Naive thymus-derived CD4-positive, alpha-beta T cell (primary cell): ENCODE measurements around the gene RAB39B. TPM values are rescaled to one million over a fixed set of nuclear protein-coding genes. Genes with fewer than 3 reads are reported as not detected.
"Not testable (repeated sequence)": the region's sequence is repeated elsewhere in the genome, so short reads cannot be mapped to it uniquely, and the experiment has no call there.

ENCODE experiments used
- ATAC-seq: fragments of 150-1000 bp; cut with Tn5 transposase; 2 replicates; pipeline ENCODE4 v1.10.0; 2021; ENCODE audit warnings: mild to moderate bottlenecking, moderate library complexity
- CTCF ChIA-PET: fragments of 350-600 bp; sonication (Branson Sonifier 250); formaldehyde crosslinking; loops from one replicate; lab custom pipeline; 2021; ENCODE audit warnings: antibody characterized with exemption; lab: Charles Lee
- POLR2A ChIA-PET: fragments of 350-600 bp; sonication (Branson Sonifier 250); formaldehyde crosslinking; loops from one replicate; lab custom pipeline; 2021; ENCODE audit warnings: antibody characterized with exemption, inconsistent platforms; lab: Charles Lee
- DNase-seq, 9 donors: peaks; one replicate each; pipeline versions ENCODE4 v3.0.0 to v3.0.0-alpha.2; 2020 to 2022; ENCODE audit warnings: mixed read lengths in 1 of 9
- H3K27ac ChIP-seq: one replicate; pipeline ENCODE4 v1.7.0; 2013; ENCODE audit warnings: mild to moderate bottlenecking, low read depth, low read length, moderate library complexity
- H3K27me3 ChIP-seq, 2 donors: one replicate each; pipeline ENCODE4 v1.7.0; 2013; ENCODE audit warnings: low read length in 2 of 2, mild to moderate bottlenecking in 2 of 2, moderate library complexity in 2 of 2; ENCODE audit not compliant: control insufficient read depth in 2 of 2, insufficient read depth in 2 of 2
- H3K36me3 ChIP-seq, 3 experiments: 1 replicate in 2 of 3; 2 replicates in 1 of 3; pipeline ENCODE4 v1.7.0; 2013; ENCODE audit warnings: low read length in 3 of 3, mild to moderate bottlenecking in 3 of 3, moderate library complexity in 1 of 3; ENCODE audit not compliant: insufficient read depth in 3 of 3, control insufficient read depth in 2 of 3
- H3K4me1 ChIP-seq, 2 donors: one replicate each; pipeline ENCODE4 v1.7.0; 2013; ENCODE audit warnings: low read length in 2 of 2, mild to moderate bottlenecking in 2 of 2, moderate library complexity in 1 of 2; ENCODE audit not compliant: control insufficient read depth in 2 of 2, insufficient read depth in 2 of 2
- H3K4me3 ChIP-seq: 2 replicates; pipeline ENCODE4 v1.7.0; 2013; ENCODE audit warnings: mild to moderate bottlenecking, low read length
- H3K9me3 ChIP-seq, 3 experiments: 1 replicate in 2 of 3; 2 replicates in 1 of 3; pipeline ENCODE4 v1.7.0; 2013; ENCODE audit warnings: low read length in 3 of 3; ENCODE audit not compliant: control insufficient read depth in 2 of 3
- H3K27ac Mint-ChIP-seq, 9 donors: one replicate each; pipeline ENCODE4 v1.8.0; 2020 to 2022; ENCODE audit warnings: mixed read lengths in 9 of 9, mild to moderate bottlenecking in 8 of 9, moderate library complexity in 5 of 9, inconsistent platforms in 2 of 9
- H3K27me3 Mint-ChIP-seq, 5 donors: one replicate each; pipeline ENCODE4 v1.8.0; 2021 to 2022; ENCODE audit warnings: mixed read lengths in 5 of 5, mild to moderate bottlenecking in 1 of 5
- H3K36me3 Mint-ChIP-seq, 5 donors: one replicate each; pipeline ENCODE4 v1.8.0; 2020 to 2022; ENCODE audit warnings: mixed read lengths in 5 of 5, mild to moderate bottlenecking in 3 of 5, inconsistent platforms in 1 of 5
- H3K4me1 Mint-ChIP-seq, 7 donors: one replicate each; pipeline ENCODE4 v1.8.0; 2020 to 2022; ENCODE audit warnings: mixed read lengths in 7 of 7, mild to moderate bottlenecking in 3 of 7, inconsistent platforms in 1 of 7
- H3K4me3 Mint-ChIP-seq, 10 donors: one replicate each; pipeline ENCODE4 v1.8.0; 2020 to 2022; ENCODE audit warnings: mild to moderate bottlenecking in 10 of 10, mixed read lengths in 10 of 10, moderate library complexity in 6 of 10, inconsistent platforms in 2 of 10
- H3K9me3 Mint-ChIP-seq, 11 donors: one replicate each; pipeline ENCODE4 v1.8.0; 2020 to 2022; ENCODE audit warnings: mixed read lengths in 11 of 11, mild to moderate bottlenecking in 4 of 11, inconsistent platforms in 1 of 11, moderate library complexity in 1 of 11
- intact Hi-C, 2 donors: fragments of 100-400 bp; cut with micrococcal nuclease; formaldehyde crosslinking; loops; one replicate each; pipeline ENCODE4 v1.15.1; 2023
- polyA plus RNA-seq, 2 donors: library from polyadenylated mRNA; unstranded; fragments of 300-500 nt; fragmentation: Illumina TruSeq; gene quantifications; one replicate each; pipeline ENCODE4 v1.2.3, GENCODE V29; 2021
- total RNA-seq, 6 experiments: library from RNA in 5 of 6; stranded (reverse) in 5 of 6; gene quantifications; 1 replicate in 5 of 6; 2 replicates in 1 of 6; pipeline ENCODE4 v1.2.3 and lab custom pipeline; 2021 to 2026

Gene RAB39B
- 10 to 100 TPM in 3 of 5 experiments, 1 to 10 TPM in 2; 3.9 to 13.3 (median 10.3) TPM for total RNA-seq
- polyA plus RNA-seq, result 1 to 10 TPM; 4.5 to 8.3 TPM
- 10.1 reads per million, percentile 36 among the genes with 10 or more reads in this experiment for total RNA-seq (lab: John Stamatoyannopoulos, UW)

- DNase-seq (peak; percentile 24 to 78 (median 62)), ATAC-seq (peak; percentile 95)
- Histone ChIP-seq H3K27ac (peak within 1 kb of the TSS; percentile 93), H3K4me1 (peaks cover 5 to 6% of the 10 kb centered on the region in 2 donors), H3K4me3 (peak within 1 kb of the TSS; percentile 76), H3K9me3 (no peaks in the 10 kb centered on the region), H3K27me3 (no peaks in the 10 kb centered on the region), H3K36me3 (no peaks in the 10 kb centered on the region)
- intact Hi-C loops, result loop anchor here (1.0 to 10.0 kb wide), 11 partner anchors 47 to 617 kb away; partner anchors contain the start of genes VAMP7 (in 2 of the 2), VBP1 (in 2 of the 2), BRCC3 (in 1 of the 2) and CMC4 (in 1 of the 2)
- no peaks in the 10 kb centered on the region for H3K27me3 Mint-ChIP-seq
- peaks cover 0 to 6% (median 0%) of the 10 kb centered on the region in 11 donors for H3K9me3 Mint-ChIP-seq
- peaks cover 0 to 8% (median 3%) of the 10 kb centered on the region in 5 donors for H3K36me3 Mint-ChIP-seq
- peak within 1 kb of the TSS; percentile 72 to 91 (median 78) for H3K4me3 Mint-ChIP-seq
- ChIA-PET POLR2A (interaction anchor here (0.7 to 1.2 kb wide), 3 partner anchors 17 to 194 kb away, joined by 3 to 7 read pairs (median 3); partner anchors contain the start of genes CMC4, MTCP1 and VBP1), CTCF (interaction anchor here (1.3 kb wide), 1 partner anchor 47 kb away, joined by 3 read pairs; no protein-coding TSS in a partner anchor)
- peaks cover 3 to 38% (median 27%) of the 10 kb centered on the region in 7 donors for H3K4me1 Mint-ChIP-seq
- H3K27ac Mint-ChIP-seq, result peak within 1 kb of the TSS; percentile 42 to 92 (median 85)
These were observed at the start of gene RAB39B for GRCh38 chrX:155263854-155264628. Gene RAB39B, minus strand, starts transcription at chrX:155264491. Its CDS starts 203 bp downstream, at chrX:155264288.

GRCh38 chrX:155313766-155314165 is 49.5 kb upstream of the RAB39B start:
- Mint-ChIP-seq H3K27ac (no peak overlapping the region), H3K4me1 (no peaks in the 10 kb centered on the region), H3K4me3 (no peak overlapping the region), H3K27me3 (no peaks in the 10 kb centered on the region), H3K36me3 (peaks cover 0 to 3% (median 0%) of the 10 kb centered on the region in 5 donors), H3K9me3 (peaks cover 0 to 18% (median 2%) of the 10 kb centered on the region in 11 donors)
- Histone ChIP-seq H3K36me3 (no peaks in the 10 kb centered on the region), H3K9me3 (no peaks in the 10 kb centered on the region), H3K4me1 (no peaks in the 10 kb centered on the region), H3K4me3 (no peak overlapping the region), H3K27ac (no peak overlapping the region), H3K27me3 (no peaks in the 10 kb centered on the region)
- ChIA-PET POLR2A (interaction anchor here (0.6 kb wide), 2 partner anchors 10 to 15 kb away, joined by 3 to 9 read pairs; no protein-coding TSS in a partner anchor), CTCF (no interaction called here)
- no peak for ATAC-seq
- intact Hi-C loops, result no loop called here
- no peak for DNase-seq

- ChIA-PET POLR2A (no interaction called here), CTCF (no interaction called here)
- H3K4me1 Mint-ChIP-seq, result no peaks in the 10 kb centered on the region
- Histone ChIP-seq H3K9me3 (no peaks in the 10 kb centered on the region), H3K27ac (no peak overlapping the region), H3K36me3 (no peaks in the 10 kb centered on the region), H3K27me3 (no peaks in the 10 kb centered on the region), H3K4me1 (no peaks in the 10 kb centered on the region), H3K4me3 (no peak overlapping the region)
- H3K27ac Mint-ChIP-seq, result no peak overlapping the region
- H3K27me3 Mint-ChIP-seq, result no peaks in the 10 kb centered on the region
- H3K9me3 Mint-ChIP-seq, result peaks cover 0 to 5% (median 0%) of the 10 kb centered on the region in 11 donors
- H3K4me3 Mint-ChIP-seq, result no peak overlapping the region
- DNase-seq (no peak), ATAC-seq (no peak)
- intact Hi-C loops, result no loop called here
- no peaks in the 10 kb centered on the region for H3K36me3 Mint-ChIP-seq
These were observed 29.5 kb upstream of the RAB39B start for GRCh38 chrX:155293771-155294170.

- Histone ChIP-seq H3K36me3 (no peaks in the 10 kb centered on the region), H3K4me3 (no peak overlapping the region), H3K9me3 (no peaks in the 10 kb centered on the region), H3K4me1 (peaks cover 0 to 4% of the 10 kb centered on the region in 2 donors), H3K27ac (no peak overlapping the region), H3K27me3 (no peaks in the 10 kb centered on the region)
- ATAC-seq (no peak), DNase-seq (peak in 5 of 9 donors; percentile 0 to 24 (median 8))
- H3K9me3 Mint-ChIP-seq, result no peaks in the 10 kb centered on the region
- peaks cover 0 to 11% (median 6%) of the 10 kb centered on the region in 7 donors for H3K4me1 Mint-ChIP-seq
- CTCF ChIA-PET, result no interaction called here
- peak overlapping the region in 1 of 9 donors; percentile 71 for H3K27ac Mint-ChIP-seq
- no peaks in the 10 kb centered on the region for H3K36me3 Mint-ChIP-seq
- H3K4me3 Mint-ChIP-seq, result peak overlapping the region in 1 of 10 donors; percentile 5
- POLR2A ChIA-PET, result no interaction called here
- intact Hi-C loops, result no loop called here
- H3K27me3 Mint-ChIP-seq, result peaks cover 0 to 2% (median 0%) of the 10 kb centered on the region in 5 donors
These were observed 15.6 kb upstream of the RAB39B start for GRCh38 chrX:155279873-155280272.

GRCh38 chrX:155270969-155271368 is 6.7 kb upstream of the RAB39B start:
- Mint-ChIP-seq H3K9me3 (peaks cover 0 to 11% (median 1%) of the 10 kb centered on the region in 11 donors), H3K4me3 (no peak overlapping the region), H3K27ac (no peak overlapping the region), H3K27me3 (no peaks in the 10 kb centered on the region), H3K4me1 (peaks cover 0 to 7% (median 4%) of the 10 kb centered on the region in 7 donors), H3K36me3 (no peaks in the 10 kb centered on the region)
- Histone ChIP-seq H3K9me3 (no peaks in the 10 kb centered on the region), H3K27me3 (no peaks in the 10 kb centered on the region), H3K4me3 (no peak overlapping the region), H3K4me1 (no peaks in the 10 kb centered on the region), H3K36me3 (no peaks in the 10 kb centered on the region), H3K27ac (no peak overlapping the region)
- CTCF ChIA-PET, result no interaction called here
- intact Hi-C loops, result no loop called here
- no peak for DNase-seq
- ATAC-seq, result no peak
- POLR2A ChIA-PET, result no interaction called here

- H3K9me3 ChIP-seq, H3K4me3 ChIP-seq, CTCF ChIA-PET, H3K27me3 Mint-ChIP-seq, DNase-seq, H3K27me3 ChIP-seq, ATAC-seq, H3K36me3 Mint-ChIP-seq, H3K27ac ChIP-seq, H3K4me3 Mint-ChIP-seq, H3K4me1 ChIP-seq, H3K36me3 ChIP-seq: not testable (repeated sequence)
- Mint-ChIP-seq H3K4me1 (peaks cover 1 to 16% (median 13%) of the 10 kb centered on the region in 7 donors), H3K27ac (peak overlapping the region in 3 of 9 donors; percentile 21 to 36 (median 32)), H3K9me3 (peaks cover 0 to 11% (median 1%) of the 10 kb centered on the region in 11 donors)
- POLR2A ChIA-PET, result interaction anchor here (0.6 kb wide), 1 partner anchor 48 kb away, joined by 3 read pairs; no protein-coding TSS in a partner anchor
- intact Hi-C loops, result loop anchor here (10.0 kb wide), 3 partner anchors 347 to 497 kb away; partner anchors contain the start of genes SPRY3 (in 1 of the 2) and TMLHE (in 1 of the 2)
These were observed 3.7 kb upstream of the RAB39B start for GRCh38 chrX:155267995-155268394.
